ENCODE data around the gene SLC31A1.
"Not testable (repeated sequence)": the region's sequence is repeated elsewhere in the genome, so short reads cannot be mapped to it uniquely, and the experiment has no call there.

SLC31A1 gene

GRCh38 chr9:113267911-113268566 lies 46.7 kb downstream of the SLC31A1 start:
- DNase-seq: no peak

- no peak for DNase-seq
Observed at GRCh38 chr9:113269355-113269754, 48.0 kb downstream of the SLC31A1 start.

GRCh38 chr9:113269871-113270270 lies 48.5 kb downstream of the SLC31A1 start:
- no peak for DNase-seq

- DNase-seq: peak in 4 of 6 experiments; percentile 2 to 64 (median 40)
Observed at GRCh38 chr9:113274474-113275156, 53.3 kb downstream of the SLC31A1 start.

GRCh38 chr9:113275157-113276131 lies 54.1 kb downstream of the SLC31A1 start, which contains the start of the genes CDC26 and PRPF4:
Gene CDC26, minus strand, starts transcription at chr9:113275572. Its CDS starts 3,065 bp downstream, at chr9:113272507.
Gene PRPF4, plus strand, starts transcription at chr9:113275658. Its CDS starts 86 bp downstream, at chr9:113275744.
- peak; percentile 86 to 93 (median 91) for DNase-seq

GRCh38 chr9:113278840-113279239 lies 57.5 kb downstream of the SLC31A1 start:
- no peak for DNase-seq

- no peak for DNase-seq
Observed at GRCh38 chr9:113281356-113281755, 60.0 kb downstream of the SLC31A1 start.

- no peak for DNase-seq
Observed at GRCh38 chr9:113289091-113289490, 67.7 kb downstream of the SLC31A1 start.

- DNase-seq: no peak
Observed at GRCh38 chr9:113290052-113290607, 68.8 kb downstream of the SLC31A1 start.

- no peak for DNase-seq
Observed at GRCh38 chr9:113293285-113293878, 72.0 kb downstream of the SLC31A1 start.

GRCh38 chr9:113296247-113296646 lies 74.9 kb downstream of the SLC31A1 start:
- not testable (repeated sequence) for DNase-seq

GRCh38 chr9:113296796-113297558 lies 75.6 kb downstream of the SLC31A1 start:
- no peak for DNase-seq

- no peak for DNase-seq
Observed at GRCh38 chr9:113298311-113298710, 77.0 kb downstream of the SLC31A1 start.

GRCh38 chr9:113298924-113299770 lies 77.8 kb downstream of the SLC31A1 start:
- no peak for DNase-seq

- DNase-seq: no peak
Observed at GRCh38 chr9:113299800-113300292, 78.5 kb downstream of the SLC31A1 start.

- no peak for DNase-seq
Observed at GRCh38 chr9:113301548-113301947, 80.2 kb downstream of the SLC31A1 start.

- no peak for DNase-seq
Observed at GRCh38 chr9:113302792-113303418, 81.6 kb downstream of the SLC31A1 start, which contains the start of gene RNF183. Gene RNF183, minus strand, starts transcription at chr9:113303376. Its CDS starts 5,192 bp downstream, at chr9:113298184.

- DNase-seq: no peak
Observed at GRCh38 chr9:113306566-113306965, 85.2 kb downstream of the SLC31A1 start.

GRCh38 chr9:113307396-113307975 lies 86.1 kb downstream of the SLC31A1 start:
- DNase-seq: no peak

Data from stimulated activated naive CD4-positive, alpha-beta T cell (primary cell).